GM18909 (cell line): ENCODE data around the gene TNFRSF25.

Experiments
- ATAC-seq: cut with Tn5 transposase; IDR thresholded peaks from one replicate; pipeline ENCODE4 v1.9.1; 2021; ENCODE audit warnings: mild to moderate bottlenecking; ENCODE audit not compliant: unreplicated experiment, poor library complexity

Gene TNFRSF25, protein sequence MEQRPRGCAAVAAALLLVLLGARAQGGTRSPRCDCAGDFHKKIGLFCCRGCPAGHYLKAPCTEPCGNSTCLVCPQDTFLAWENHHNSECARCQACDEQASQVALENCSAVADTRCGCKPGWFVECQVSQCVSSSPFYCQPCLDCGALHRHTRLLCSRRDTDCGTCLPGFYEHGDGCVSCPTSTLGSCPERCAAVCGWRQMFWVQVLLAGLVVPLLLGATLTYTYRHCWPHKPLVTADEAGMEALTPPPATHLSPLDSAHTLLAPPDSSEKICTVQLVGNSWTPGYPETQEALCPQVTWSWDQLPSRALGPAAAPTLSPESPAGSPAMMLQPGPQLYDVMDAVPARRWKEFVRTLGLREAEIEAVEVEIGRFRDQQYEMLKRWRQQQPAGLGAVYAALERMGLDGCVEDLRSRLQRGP

DNA sequence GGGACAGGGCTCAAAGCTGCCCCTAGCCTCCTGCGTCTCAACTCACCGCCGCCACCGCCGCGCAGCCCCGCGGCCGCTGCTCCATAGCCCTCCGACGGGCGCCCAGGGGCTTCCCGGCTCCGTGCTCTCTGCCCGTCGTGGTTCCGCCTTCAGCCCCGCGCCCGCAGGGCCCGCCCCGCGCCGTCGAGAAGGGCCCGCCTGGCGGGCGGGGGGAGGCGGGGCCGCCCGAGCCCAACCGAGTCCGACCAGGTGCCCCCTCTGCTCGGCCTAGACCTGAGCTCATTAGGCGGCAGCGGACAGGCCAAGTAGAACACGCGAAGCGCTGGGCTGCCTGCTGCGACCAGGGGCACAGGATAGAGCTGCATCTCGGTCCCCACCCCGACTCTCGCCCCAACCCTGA lies at the start of gene TNFRSF25:
TNFRSF25 (minus strand) TSS at position 151 of the 400 bp plus-strand sequence; CDS start at position 85, 66 bp downstream.
- no peak for ATAC-seq

DNA sequence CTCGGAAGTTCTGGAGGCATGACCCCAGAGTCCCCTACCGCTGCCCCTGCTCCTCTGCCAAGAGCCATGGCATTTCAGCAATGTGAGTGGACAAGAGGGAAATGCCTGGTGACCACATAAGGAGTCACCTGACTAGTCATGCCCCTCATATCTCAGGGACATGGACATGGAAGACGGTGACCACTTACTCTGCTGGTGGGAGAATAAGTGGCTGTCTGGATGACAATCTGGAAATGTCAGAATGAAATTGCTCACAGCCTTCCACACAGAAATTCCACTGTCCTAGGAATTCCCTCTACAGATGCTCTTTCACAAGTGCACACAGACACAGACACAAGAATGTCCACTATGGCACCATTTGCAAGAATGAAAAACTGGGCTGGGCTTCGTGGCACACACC lies 49.8 kb upstream of the TNFRSF25 start:
- no peak for ATAC-seq

DNA sequence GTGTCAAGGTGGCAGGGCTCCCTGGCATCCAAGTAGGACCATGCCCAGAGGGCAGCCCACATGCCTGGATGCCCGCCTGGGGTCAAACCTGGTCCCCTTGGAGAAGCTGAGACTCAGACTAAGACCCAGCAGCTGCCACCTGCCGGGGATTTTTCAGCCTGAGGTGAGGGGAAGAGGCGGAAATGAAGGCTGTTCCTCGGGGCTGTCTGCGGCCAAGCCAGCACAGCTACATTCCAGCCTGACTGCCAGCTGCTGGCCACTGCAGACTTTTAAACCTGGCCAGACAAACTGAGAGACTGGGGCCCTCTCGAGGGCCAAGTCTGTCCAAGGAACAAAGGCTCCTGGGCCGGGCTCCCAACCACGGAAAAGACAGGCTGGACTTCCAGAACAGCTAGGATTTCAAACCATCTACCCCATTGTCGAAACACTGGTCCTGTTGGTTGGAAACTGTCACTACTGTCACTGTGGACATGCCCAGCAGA lies 47.4 kb upstream of the TNFRSF25 start:
- no peak for ATAC-seq

DNA sequence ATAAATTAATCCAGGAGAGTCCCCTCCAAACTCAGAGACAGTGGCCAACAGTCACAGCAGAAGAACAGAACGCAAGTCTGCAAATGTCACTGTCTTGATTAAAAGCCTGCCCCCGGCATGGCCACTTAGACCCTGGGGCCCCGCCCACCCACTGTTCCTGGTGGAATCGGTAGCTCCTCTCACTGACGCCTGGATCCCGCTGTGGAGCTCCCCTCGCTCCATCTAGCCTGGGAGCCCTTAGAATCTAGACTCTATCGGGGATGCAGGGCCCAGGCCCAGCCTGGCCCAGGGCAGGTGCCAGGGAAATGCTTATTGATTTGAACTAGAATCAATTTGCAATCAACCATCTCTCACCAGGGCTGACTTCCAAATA lies 46.9 kb upstream of the TNFRSF25 start:
- no peak for ATAC-seq

DNA sequence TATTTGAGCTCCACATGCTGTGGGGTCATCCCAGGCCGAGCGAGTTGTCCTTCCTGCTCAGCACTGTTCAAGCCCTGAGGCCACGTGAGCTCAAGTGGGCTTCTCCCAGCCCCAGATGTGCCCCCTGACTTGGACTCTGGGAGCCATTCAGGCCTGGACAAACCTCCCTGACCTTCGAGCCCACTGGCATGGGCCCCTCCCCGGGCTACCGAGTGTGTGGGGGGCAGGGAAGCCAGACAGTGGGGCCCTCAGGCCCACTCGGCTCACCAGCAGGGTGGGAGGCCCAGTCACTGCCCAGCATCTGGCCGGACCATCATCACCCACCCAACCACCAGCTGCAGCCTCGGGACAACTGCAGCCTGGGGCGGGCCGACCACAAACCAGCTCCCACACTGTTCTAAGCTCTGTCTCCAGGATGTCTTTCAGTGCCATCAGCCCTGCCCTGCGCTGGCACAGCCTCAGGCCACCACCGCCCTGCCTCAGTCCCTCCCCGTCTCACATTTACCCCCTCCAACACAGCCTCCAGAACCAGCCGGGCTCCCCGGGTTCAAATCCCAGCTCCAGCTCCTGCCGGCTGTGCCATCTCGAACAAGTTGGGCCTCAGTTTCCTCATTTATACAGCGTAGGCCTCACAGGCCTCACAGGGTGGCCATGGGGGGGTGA lies 46.4 kb upstream of the TNFRSF25 start:
- no peak for ATAC-seq

DNA sequence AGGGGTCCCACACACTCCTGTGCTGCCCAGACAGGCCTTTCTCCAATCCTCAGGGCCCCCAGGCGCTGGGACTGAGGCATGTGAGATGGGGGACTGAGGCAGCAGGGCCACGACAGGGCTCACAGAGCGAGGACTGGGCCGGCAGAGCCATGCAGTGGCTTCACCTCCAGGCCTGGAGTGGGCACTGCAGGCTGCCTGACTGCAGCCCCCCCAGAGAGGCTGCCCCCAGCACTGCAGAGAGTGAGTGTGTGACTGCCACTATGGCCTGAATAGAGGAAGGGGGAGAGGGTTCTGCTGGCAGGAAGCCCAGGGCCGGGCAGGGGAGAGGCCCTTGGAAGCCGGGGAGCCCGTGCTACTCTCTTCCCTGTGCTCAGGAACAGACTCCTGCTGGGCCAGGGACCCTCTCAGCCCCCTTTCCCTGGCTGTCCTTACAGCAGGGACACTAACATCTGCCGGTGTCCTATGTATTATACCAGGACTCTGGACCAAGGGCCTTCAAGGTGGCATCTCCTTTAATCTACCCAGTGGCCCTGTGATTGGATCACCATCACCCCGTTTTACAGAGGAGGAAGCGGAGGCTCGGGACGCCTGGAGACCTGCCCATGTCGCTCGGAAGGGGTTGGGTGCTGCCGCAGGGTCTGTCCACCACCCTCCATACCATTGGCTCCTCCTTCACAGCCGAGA lies 45.7 kb upstream of the TNFRSF25 start:
- no peak for ATAC-seq

DNA sequence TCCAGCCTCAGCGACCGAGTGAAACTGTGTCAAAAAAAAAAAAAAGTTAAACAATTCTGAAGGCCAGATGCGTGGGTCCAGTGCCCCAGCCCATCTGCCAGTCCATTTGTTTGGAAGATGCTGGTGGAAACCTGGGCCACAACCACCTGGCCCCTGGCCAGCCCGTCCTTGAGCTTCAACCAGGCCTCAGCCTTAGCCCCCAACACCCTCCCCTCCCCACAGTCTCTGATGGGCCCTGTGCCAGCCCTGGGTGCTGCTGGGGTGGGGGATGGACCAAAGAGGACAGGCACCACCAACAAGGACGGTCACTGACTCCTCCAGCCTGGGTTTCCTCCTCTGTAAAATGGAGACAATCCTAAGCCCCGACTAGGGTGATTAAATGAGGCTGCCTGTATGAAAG lies 45.1 kb upstream of the TNFRSF25 start:
- ATAC-seq = no peak

DNA sequence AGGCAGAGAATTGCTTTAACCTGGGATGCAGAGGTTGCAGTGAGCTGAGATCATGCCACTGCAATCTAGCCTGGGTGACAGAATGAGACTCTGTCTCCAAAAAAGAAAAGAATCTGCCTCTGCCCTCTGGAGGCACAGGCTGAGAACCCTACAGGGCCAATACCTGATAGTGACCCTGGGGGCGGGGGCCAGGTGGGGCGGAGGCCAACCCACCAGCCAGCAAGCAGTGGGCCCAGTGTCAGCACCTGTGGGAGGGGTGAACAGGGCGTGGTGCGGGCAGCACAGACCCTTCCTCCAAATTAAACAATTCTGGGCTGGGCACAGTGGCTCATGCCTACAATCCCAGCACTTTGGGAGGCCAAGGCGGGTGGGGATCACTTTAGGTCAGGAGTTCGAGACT lies 44.5 kb upstream of the TNFRSF25 start:
- ATAC-seq = no peak

DNA sequence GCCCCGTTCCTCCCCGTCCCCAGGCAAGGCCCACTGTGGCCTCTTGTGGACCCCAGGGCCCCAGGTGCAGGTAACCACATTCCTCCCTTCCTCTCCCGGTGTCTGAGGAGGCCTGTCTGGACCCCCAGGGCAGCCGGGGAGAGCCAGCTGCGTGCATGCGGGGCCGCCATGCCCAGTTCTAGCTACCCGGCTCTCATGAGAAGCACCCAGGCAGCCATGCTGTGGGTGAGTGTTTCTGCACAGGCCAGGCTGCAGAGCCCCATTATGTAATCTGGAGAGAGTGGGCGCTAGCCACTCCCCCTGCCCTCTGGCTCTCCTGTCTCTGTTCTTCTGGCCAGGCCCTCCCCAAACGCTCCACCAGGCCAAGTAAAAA lies 43.9 kb upstream of the TNFRSF25 start:
- ATAC-seq = no peak

DNA sequence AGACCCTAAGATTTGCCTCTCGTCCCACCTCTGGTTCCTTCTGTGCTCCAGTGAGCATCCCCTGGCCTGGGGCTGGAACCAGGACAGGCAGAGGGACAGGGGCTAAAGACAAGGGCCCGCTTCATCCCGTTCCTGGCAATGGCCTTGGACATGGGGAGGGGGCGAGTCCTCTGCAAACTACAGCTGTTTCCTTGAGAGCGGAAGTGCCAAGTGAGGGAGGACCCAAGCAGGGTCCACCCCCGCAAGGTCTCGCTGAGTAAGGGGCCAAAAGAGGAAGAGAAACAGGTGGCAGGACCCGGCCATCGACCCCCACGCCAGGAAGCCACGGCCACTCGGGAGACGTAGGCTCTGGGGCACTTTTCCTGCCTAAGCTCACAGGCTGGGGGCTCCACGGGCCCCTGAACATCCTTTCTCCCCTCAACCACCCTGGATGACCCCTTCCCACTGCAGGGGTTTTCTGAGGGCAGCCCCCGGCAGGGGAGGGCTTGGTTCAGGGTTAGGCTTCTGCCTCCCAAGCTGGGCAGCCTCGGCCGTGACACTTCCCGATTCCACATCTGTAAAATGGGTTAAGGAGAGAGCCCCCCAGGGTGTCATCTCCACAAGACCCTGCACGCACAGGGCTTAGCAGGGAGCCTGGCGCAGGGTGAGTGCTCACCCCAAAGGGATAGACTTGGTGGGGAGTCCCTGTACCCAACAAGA lies 43.4 kb upstream of the TNFRSF25 start:
- no peak for ATAC-seq

DNA sequence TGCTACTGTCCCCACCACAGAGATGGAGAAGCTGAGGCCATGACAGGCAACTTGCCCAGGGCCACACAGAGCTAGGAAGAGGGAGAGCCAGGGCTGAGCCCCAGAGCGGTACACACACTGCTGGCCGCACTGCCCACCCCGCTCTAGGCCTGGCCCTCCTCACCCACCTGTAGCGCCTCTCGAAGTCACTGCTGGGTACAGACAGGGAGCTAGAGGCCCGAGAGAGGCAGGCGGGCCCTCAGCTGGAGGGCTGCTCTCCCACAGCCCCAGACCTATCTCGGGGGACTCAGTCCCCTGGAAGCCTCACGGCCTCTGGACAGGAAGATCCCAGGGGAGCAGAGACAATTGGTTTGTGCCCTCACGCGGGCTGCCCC lies 42.8 kb upstream of the TNFRSF25 start:
- ATAC-seq = no peak

DNA sequence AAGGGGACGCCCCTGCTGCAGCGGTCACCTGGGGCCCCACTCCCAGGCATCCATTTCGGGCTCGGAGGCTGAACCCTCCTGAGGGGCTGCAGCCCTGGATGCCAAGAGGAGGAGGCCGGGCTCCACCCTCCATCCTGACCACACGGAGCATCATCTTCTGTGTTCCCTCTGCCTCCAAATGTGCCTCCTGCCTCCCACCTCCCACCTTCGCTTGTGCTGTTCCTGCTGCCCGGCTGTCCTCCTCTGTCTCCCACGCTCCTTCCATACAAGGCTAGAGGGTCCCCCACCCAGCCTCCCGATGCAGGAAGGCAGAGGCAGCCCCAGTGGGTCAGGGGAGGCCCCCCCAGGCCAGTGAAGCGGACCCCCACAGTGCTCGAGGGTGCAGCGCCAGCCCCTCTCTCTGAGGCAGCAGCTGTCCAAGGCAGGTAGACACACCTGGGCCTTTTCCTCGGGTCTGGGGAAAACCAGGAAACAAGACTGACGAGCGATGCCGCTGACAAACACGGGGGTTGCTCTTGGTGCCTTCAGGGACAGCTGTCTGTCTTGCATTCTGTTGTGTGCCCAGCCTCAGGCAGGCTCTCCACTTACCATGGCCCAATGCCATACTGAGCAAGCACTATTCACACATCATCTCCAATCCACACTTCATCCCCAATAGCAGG lies 42.3 kb upstream of the TNFRSF25 start:
- ATAC-seq = no peak

DNA sequence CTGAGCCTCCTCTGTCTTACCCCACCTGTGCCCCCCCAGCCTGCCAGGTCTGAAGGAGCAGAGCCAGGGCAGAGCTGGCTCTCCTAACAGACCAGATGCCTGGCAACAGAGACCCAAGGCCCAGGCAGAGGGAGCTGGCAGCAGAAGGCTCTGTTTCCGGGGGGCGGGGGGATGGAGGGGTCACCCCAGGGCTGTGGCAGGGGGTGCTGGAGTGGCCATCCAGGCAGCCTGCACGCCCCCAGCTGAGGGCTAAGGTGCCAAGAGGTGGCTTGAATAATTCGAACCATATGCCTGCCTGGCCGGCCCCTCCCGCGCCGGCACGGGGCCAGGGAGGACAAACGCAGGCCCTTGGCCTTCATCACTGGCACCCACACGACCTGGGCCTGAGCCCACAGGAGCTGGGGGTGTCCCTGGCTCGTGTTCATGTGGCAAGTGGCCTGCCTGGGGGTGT lies 41.5 kb upstream of the TNFRSF25 start:
- no peak for ATAC-seq

DNA sequence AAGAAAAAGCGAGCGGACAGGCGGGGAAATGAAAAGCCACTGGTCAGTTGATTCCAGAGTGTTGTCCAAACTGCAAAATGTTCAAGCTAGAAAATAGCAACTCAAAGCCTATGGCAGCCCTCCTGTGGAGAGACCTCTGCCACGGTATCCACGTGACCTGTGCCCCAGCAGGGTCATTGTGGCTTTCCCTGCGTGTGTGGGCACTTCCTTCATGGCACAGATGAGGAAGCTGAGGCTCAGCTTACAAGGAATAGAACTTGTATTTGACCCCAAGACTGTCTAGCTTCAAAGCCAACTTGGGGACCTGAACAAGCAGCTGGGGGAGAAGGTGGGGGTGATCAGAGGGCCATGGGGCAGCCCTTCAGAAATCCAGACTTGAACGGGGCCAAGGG lies 41.1 kb upstream of the TNFRSF25 start:
- no peak for ATAC-seq

DNA sequence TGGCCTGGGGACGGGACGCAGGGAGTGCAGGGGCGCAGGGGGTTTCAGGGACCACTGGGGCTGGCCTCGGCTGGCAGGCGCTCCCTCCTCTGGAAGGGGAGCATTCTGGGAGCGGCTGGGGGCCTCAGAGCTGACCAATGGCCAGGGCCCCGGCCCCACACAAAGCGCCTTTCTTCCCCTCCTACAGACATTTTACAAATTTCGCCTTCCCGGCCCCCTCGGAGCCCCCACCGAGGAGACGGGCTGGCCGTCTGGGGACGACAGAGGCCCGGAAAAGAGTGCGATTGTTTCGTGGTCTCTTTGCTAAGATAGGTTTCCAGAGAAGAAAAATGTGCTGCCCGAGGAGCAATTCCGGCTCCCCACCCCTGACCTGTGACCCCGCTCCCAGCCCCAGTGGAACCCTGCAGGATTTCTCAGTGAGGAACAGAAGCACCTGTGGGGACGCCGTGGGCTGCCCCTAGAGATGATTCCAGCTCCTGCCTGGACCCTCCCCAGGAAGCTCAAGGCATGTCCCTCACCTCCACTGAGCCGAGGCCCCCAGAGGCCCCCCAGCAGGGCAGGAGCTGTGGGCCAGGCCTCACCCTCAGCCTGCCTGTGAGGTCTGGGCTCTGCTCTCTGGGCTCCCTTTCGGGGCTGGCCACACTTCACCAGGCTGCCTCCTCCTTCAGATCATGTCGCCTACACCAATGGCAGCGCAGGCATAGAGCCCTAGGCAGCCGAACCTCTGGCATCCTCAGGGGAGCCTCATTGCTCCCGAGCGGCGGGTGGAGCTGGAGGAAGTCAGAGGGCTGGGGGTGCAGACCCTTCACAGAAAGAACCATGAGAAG lies 40.5 kb upstream of the TNFRSF25 start:
- no peak for ATAC-seq

DNA sequence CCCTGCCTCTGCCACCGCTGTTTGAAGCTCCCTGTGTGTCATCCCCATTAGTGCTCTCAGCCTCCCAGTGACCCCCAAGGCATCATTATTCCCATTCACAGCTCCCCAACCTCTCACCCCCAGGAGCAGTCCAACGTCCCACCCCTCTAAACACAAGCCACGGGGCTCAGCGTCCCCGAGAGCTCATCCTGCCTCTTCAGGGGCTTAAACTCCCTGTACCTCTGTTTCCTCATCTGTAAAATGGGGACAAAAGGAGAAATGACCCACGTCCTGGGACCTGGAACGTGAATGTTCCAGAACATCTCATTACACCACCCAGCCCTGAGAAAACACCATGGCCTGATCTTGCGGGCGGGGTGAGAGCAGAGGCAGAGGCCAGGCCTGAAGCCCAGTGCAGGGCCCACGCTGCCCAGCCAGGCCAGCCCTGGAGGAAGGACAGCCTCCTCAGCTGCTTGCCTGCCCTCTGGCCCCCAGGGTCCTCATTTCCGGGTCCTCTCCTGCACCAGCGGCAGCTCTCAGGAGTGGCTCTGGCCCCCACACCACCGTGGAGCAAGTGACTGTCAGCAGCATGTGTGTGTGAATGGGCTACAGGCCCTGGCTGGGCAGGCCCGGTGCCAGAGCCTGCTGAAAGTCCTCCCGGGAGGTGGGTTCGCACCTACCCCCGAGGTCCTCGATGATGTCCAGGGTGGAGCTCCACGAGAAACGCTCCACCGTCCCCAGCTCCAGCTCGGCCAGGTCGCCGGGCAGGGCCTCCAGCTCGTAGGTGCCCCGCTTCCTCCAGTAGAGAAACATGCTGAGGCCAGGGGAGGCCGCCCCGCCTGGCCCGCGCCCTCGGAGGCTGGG lies 39.6 kb upstream of the TNFRSF25 start:
- ATAC-seq = no peak

DNA sequence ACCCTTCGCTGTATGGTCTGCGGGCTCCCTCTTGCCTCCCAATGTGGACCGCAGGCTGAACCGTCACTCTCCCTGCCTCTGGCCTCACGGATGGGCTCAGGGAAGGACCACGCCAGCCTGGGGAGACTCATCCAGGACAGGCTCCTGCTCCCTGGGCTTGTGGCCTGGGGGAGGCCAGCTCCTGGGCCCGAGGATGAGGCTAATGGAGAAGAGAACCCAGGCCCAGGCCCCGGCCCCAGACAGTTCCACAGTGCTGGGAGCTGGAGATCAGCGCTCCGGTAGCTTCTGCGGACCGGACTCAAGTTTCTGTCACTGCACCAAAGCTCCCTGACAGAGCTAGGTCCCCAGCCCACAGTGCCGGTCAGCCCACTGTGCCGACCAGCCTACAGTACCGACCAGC lies 38.9 kb upstream of the TNFRSF25 start:
- ATAC-seq = no peak

DNA sequence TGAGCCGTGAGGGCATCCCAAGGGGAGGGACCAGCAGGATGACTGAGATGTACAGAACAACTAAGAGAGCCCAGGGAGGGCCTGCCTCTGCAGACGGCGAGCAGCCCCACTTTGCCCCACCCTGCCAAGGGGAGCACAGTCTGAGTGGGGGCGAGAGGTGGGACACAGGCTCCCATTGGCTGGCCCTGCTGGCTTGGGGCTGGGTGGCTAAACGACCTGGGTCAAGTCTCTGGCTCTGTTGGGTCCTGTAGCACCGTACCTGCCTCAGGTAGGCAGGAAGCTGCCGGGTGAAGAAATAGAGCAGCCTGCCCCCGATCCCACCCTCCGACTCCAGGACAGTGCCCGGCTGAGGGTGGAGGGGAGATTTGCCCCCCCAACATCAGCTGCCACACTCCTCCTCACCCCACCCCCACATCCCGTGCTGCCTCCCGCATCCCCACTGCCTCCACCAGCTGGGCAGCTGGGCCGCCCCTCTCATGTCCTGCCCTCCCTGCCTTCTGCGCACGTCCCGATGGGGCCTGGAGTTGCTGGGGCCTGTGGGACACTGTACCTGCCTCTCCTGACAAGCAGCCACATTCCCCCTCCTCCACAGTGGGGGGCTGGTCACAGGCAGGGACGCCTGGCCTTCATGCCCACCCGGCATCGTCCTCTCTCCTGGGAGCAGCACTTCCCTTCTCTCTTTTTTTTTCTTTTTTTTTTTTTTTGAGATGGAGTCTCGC lies 38.1 kb upstream of the TNFRSF25 start:
- no peak for ATAC-seq
